ENCODE results near the gene HSH2D. TPM values are rescaled to one million over a fixed set of nuclear protein-coding genes. Genes with fewer than 3 reads are reported as not detected.

Gene HSH2D
- total and polyA plus RNA-seq, 10 of the 15 experiments (the other 5 are each of a cell fraction or from before 2014, with no cell fraction given), result 22.0 to 145 (median 89.3) TPM

DNA sequence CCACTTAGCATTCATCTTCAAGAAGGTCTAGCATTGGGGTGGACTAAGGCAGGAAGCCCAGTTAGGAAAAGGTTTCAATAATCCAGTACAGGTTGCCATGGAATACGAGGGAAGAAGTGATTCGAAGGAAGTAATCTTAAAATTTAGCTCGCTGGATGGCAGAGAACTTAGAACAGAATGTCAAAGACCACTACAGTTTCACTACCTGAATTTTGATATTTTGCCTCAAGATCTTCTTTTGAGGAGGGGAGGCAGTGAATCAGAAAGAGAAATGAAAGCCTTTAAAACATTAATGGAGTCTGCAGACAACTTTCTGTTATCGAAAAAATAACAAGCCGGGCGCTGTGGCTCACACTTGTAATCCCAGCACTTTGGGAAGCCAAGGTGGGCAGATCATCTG lies 38.8 kb upstream of the HSH2D start:
- Histone ChIP-seq H3K4me1 (ENCODE audit: control insufficient read depth, insufficient read depth, low read length) (peaks cover 12% of the 10 kb centered on the region), H3K9ac (ENCODE audit: control insufficient read depth, insufficient read depth, low read length) (no peak overlapping the region), H4K20me1 (ENCODE audit: control insufficient read depth, insufficient read depth) (no peaks in the 10 kb centered on the region), H3K27me3 (replicated peaks in 1 of 2; ENCODE audit: control insufficient read depth in 2 of 2, insufficient read depth in 2 of 2, low read length in 1 of 2) (no peaks in the 10 kb centered on the region), H3K79me2 (ENCODE audit: control insufficient read depth, insufficient read depth, low read length) (no peaks in the 10 kb centered on the region), H3K36me3 (ENCODE audit: control insufficient read depth in 2 of 2, insufficient read depth in 2 of 2, low read length in 1 of 2) (peaks cover 12 to 14% of the 10 kb centered on the region in 2 experiments), H3K4me2 (ENCODE audit: control insufficient read depth, insufficient read depth) (no peak overlapping the region), H3K4me3 (no peak overlapping the region), H3K27ac (ENCODE audit: control insufficient read depth, insufficient read depth) (peak overlapping the region; percentile 50; the same call in 1 of the 2 replicates), H2AFZ (ENCODE audit: control insufficient read depth, low read depth, low read length) (no peak overlapping the region), H3K9me3 (replicated peaks; ENCODE audit: control insufficient read depth, insufficient read depth, low read length) (no peaks in the 10 kb centered on the region)
- WGBS (ENCODE audit: insufficient coverage, insufficient replicate concordance, low lambda C conversion rate, missing lambda C conversion rate), result 83% methylated on average over 6 of the region's 6 CpGs
- in situ Hi-C loops (cut with MboI) (no loop called here), intact Hi-C loops (cut with micrococcal nuclease; ENCODE audit: unreplicated experiment) (loop anchor here (5.0 kb wide), 1 partner anchor 472 kb away; no protein-coding TSS in a partner anchor)
- ChIA-PET CTCF (interaction anchor here (0.9 kb wide), 1 partner anchor 10 kb away, joined by 3 read pairs; no protein-coding TSS in a partner anchor), POLR2A (interaction anchor here (2.1 kb wide), 1 partner anchor 10 kb away, joined by 9 read pairs; no protein-coding TSS in a partner anchor), RAD21 (ENCODE audit: unreplicated experiment) (no interaction called here), SMC1A (ENCODE audit: uncharacterized antibody, unreplicated experiment) (interaction anchor here (1.0 to 1.7 kb wide), 3 partner anchors 41 to 475 kb away, joined by 3 to 5 read pairs (median 3); no protein-coding TSS in a partner anchor)
- no TSS peak for BruUV-seq (replicated peaks)
- no peak for TF ChIP-seq CREB1 (IDR thresholded peaks at IDR 0.05; ENCODE audit: low read depth)
- peak; percentile 31; the same call in 1 of the 2 replicates for TF ChIP-seq ZNF24 (IDR thresholded peaks at IDR 0.05)
- 0 out of 2 replicates have a peak, but pooled peaks have one; percentile 19 for TF ChIP-seq POLR2A (IDR thresholded peaks at IDR 0.05; ENCODE audit: low read depth, low read length)
- TF ChIP-seq MTA2 (IDR thresholded peaks at IDR 0.05; ENCODE audit: low read depth), result no peak
- TF ChIP-seq FOS (IDR thresholded peaks at IDR 0.05; ENCODE audit: borderline replicate concordance, extremely low read depth, insufficient read length), result no peak
- peak; percentile 4; the same call in 1 of the 2 replicates for TF ChIP-seq RUNX3 (IDR thresholded peaks at IDR 0.05; ENCODE audit: low read length)
- peak; percentile 73 for TF ChIP-seq SPI1 (IDR thresholded peaks at IDR 0.05; ENCODE audit: borderline replicate concordance, insufficient read depth, low read depth, low read length)
- TF ChIP-seq JUNB (IDR thresholded peaks at IDR 0.05), result 0 out of 2 replicates have a peak, but pooled peaks have one; percentile 18
- DNase-seq (ENCODE audit: low read depth, low spot score), result no peak
- ATAC-seq, result peak; percentile 12; the same call in 1 of the 3 replicates
- FAIRE-seq, result no peak
